DOHH2 (cell line): ENCODE measurements around the gene SCFD2.

Experiments used
- CTCF ChIP-seq: fragments of 200-600 bp; sonication (generic); IDR thresholded peaks from one replicate; pipeline ENCODE4 v1.5.1; 2014; ENCODE audit warnings: antibody characterized with exemption, mild to moderate bottlenecking, low read depth, low read length; ENCODE audit not compliant: poor library complexity, severe bottlenecking
- EZH2phosphoT487 ChIP-seq: fragments of 200-600 bp; sonication (generic); IDR thresholded peaks from 2 replicates; pipeline ENCODE4 v1.6.1; 2017; ENCODE audit warnings: borderline replicate concordance, mild to moderate bottlenecking, antibody characterized with exemption, low read length, moderate library complexity, mixed read lengths

- no peak for TF ChIP-seq CTCF
- no peak for TF ChIP-seq EZH2phosphoT487
Measured at GRCh38 chr4:53136954-53137353, 228.9 kb downstream of the SCFD2 start.
